PC-9 (cell line): ENCODE data around the gene ARHGAP28. TPM values are rescaled to one million over a fixed set of nuclear protein-coding genes. Genes with fewer than 3 reads are reported as not detected.

Source experiments
- BruUV-seq: library from RNA; stranded (reverse); fragments of 400-500 nt; replicated peaks from 2 replicates; lab custom pipeline; 2021; lab: Mats Ljungman, UMichigan
- CTCF ChIA-PET: fragments of 300-600 bp; sonication (Branson Sonifier 250); formaldehyde crosslinking; loops from one replicate; lab custom pipeline; 2022; ENCODE audit warnings: antibody characterized with exemption; lab: Charles Lee
- POLR2A ChIA-PET: fragments of 300-600 bp; sonication (Branson Sonifier 250); formaldehyde crosslinking; loops from one replicate; lab custom pipeline; 2022; ENCODE audit warnings: antibody characterized with exemption; ENCODE audit not compliant: unreplicated experiment; lab: Charles Lee
- DNase-seq, 2 experiments: peaks; one replicate each; pipeline versions ENCODE4 v3.0.0 to v3.0.0-alpha.2; 2015 to 2022; ENCODE audit warnings: mixed read lengths in 1 of 2
- H2AFZ ChIP-seq: fragments of 200-600 bp; sonication (generic); 2 replicates; pipeline ENCODE4 v1.8.1; 2017; ENCODE audit warnings: antibody characterized with exemption
- H3F3A ChIP-seq: fragments of 200-600 bp; sonication (generic); 2 replicates; pipeline ENCODE4 v1.8.1; 2017; ENCODE audit warnings: antibody characterized with exemption, mild to moderate bottlenecking, low read depth; ENCODE audit not compliant: insufficient read depth
- H3K27ac ChIP-seq: fragments of 200-600 bp; sonication (generic); 2 replicates; pipeline ENCODE4 v1.6.1; 2016; ENCODE audit warnings: mixed run types
- H3K27me3 ChIP-seq: fragments of 200-600 bp; sonication (generic); 2 replicates; pipeline ENCODE4 v1.6.1; 2016; ENCODE audit warnings: low read depth, mixed run types; ENCODE audit not compliant: insufficient read depth
- H3K36me3 ChIP-seq: fragments of 200-600 bp; sonication (generic); 2 replicates; pipeline ENCODE4 v1.6.1; 2016; ENCODE audit warnings: low read depth, mixed run types
- H3K4me1 ChIP-seq: fragments of 200-600 bp; sonication (generic); replicated peaks from 2 replicates; pipeline ENCODE4 v1.6.1; 2016; ENCODE audit warnings: mixed run types; ENCODE audit not compliant: insufficient read depth
- H3K4me2 ChIP-seq: fragments of 200-600 bp; sonication (generic); 2 replicates; pipeline ENCODE4 v1.6.1; 2017; ENCODE audit warnings: mixed run types
- H3K4me3 ChIP-seq: fragments of 200-600 bp; sonication (generic); 2 replicates; pipeline ENCODE4 v1.6.1; 2016; ENCODE audit warnings: mixed run types
- H3K79me2 ChIP-seq: fragments of 200-600 bp; sonication (generic); 2 replicates; pipeline ENCODE4 v1.6.1; 2017; ENCODE audit warnings: low read depth, mixed run types
- H3K9me2 ChIP-seq: fragments of 200-600 bp; sonication (generic); 2 replicates; pipeline ENCODE4 v1.8.1; 2017; ENCODE audit warnings: mild to moderate bottlenecking; ENCODE audit not compliant: insufficient read depth
- H3K9me3 ChIP-seq: fragments of 200-600 bp; sonication (generic); 2 replicates; pipeline ENCODE4 v1.8.1; 2016; ENCODE audit warnings: low read depth; ENCODE audit not compliant: insufficient read depth
- H4K20me1 ChIP-seq: fragments of 200-600 bp; sonication (generic); 2 replicates; pipeline ENCODE4 v1.8.1; 2017; ENCODE audit not compliant: insufficient read depth
- CTCF ChIP-seq: fragments of 200-600 bp; sonication (generic); conservative IDR thresholded peaks from 2 replicates; pipeline ENCODE4 v1.6.1; 2017; ENCODE audit warnings: mixed run types, antibody characterized with exemption, mild to moderate bottlenecking, moderate library complexity
- EZH2 ChIP-seq: fragments of 200-600 bp; sonication (generic); IDR thresholded peaks from 2 replicates; pipeline ENCODE4 v1.8.0; 2017; ENCODE audit warnings: antibody characterized with exemption, low read depth
- intact Hi-C: fragments of 100-400 bp; cut with micrococcal nuclease; formaldehyde crosslinking; loops from one replicate; pipeline ENCODE4 v1.10.0; 2022; ENCODE audit not compliant: unreplicated experiment
- total RNA-seq: library from RNA; stranded (reverse); gene quantifications from 2 replicates; pipeline ENCODE4 v1.2.3, GENCODE V29; 2021

ARHGAP28 gene
- total RNA-seq, 1 experiment from 2014 or later, result not detected

GRCh38 chr18:6764382-6764781 is 34.9 kb downstream of the ARHGAP28 start:
- no peak overlapping the region for H2AFZ ChIP-seq
- H3K4me3 ChIP-seq, result no peak overlapping the region
- H3K36me3 ChIP-seq, result no peaks in the 10 kb centered on the region
- no peaks in the 10 kb centered on the region for H3F3A ChIP-seq
- 0 out of 2 replicates have a peak, but pooled peaks cover 13% of the 10 kb centered on the region for H3K27me3 ChIP-seq
- H4K20me1 ChIP-seq, result no peaks in the 10 kb centered on the region
- TF ChIP-seq EZH2, result no peak
- TF ChIP-seq CTCF, result no peak
- no peaks in the 10 kb centered on the region for H3K79me2 ChIP-seq
- H3K27ac ChIP-seq, result no peak overlapping the region
- ChIA-PET CTCF (no interaction called here), POLR2A (no interaction called here)
- no peaks in the 10 kb centered on the region for H3K4me1 ChIP-seq
- intact Hi-C loops, result no loop called here
- no peak for DNase-seq
- H3K4me2 ChIP-seq, result no peak overlapping the region
- BruUV-seq, result no TSS peak
- no peaks in the 10 kb centered on the region for H3K9me2 ChIP-seq
- no peaks in the 10 kb centered on the region for H3K9me3 ChIP-seq

GRCh38 chr18:6773777-6774176 is 44.3 kb downstream of the ARHGAP28 start:
- Histone ChIP-seq H3K4me3 (no peak overlapping the region), H3K4me2 (no peak overlapping the region), H3K9me2 (no peaks in the 10 kb centered on the region; the same call in 1 of the 2 replicates), H3K36me3 (no peaks in the 10 kb centered on the region), H3K4me1 (no peaks in the 10 kb centered on the region), H3K27ac (no peak overlapping the region), H3F3A (no peaks in the 10 kb centered on the region), H3K27me3 (peaks cover 27% of the 10 kb centered on the region), H3K9me3 (no peaks in the 10 kb centered on the region), H2AFZ (no peak overlapping the region), H3K79me2 (no peaks in the 10 kb centered on the region), H4K20me1 (no peaks in the 10 kb centered on the region)
- BruUV-seq, result no TSS peak
- DNase-seq, result no peak
- ChIA-PET CTCF (no interaction called here), POLR2A (no interaction called here)
- no peak for TF ChIP-seq CTCF
- TF ChIP-seq EZH2, result no peak
- intact Hi-C loops, result no loop called here

- POLR2A ChIA-PET, result no interaction called here
- Histone ChIP-seq H3K79me2 (no peaks in the 10 kb centered on the region), H3K4me2 (no peak overlapping the region), H3K27ac (no peak overlapping the region), H4K20me1 (no peaks in the 10 kb centered on the region), H3K4me3 (no peak overlapping the region), H3K36me3 (no peaks in the 10 kb centered on the region), H3F3A (no peaks in the 10 kb centered on the region), H3K4me1 (no peaks in the 10 kb centered on the region), H3K9me2 (no peaks in the 10 kb centered on the region; the same call in 1 of the 2 replicates), H2AFZ (no peak overlapping the region), H3K9me3 (no peaks in the 10 kb centered on the region), H3K27me3 (peaks cover 27% of the 10 kb centered on the region)
- no peak for DNase-seq
- intact Hi-C loops, result no loop called here
- no TSS peak for BruUV-seq
- TF ChIP-seq EZH2 (no peak), CTCF (no peak)
- CTCF ChIA-PET, result no interaction called here
Measured at GRCh38 chr18:6775237-6775636, 45.7 kb downstream of the ARHGAP28 start.
